Erythroblast (primary cell): Measurements from ENCODE around the gene CDK14.

Source experiments
- GATA1 ChIP-seq: IDR thresholded peaks from 2 replicates; pipeline ENCODE4 v1.6.1; 2011; ENCODE audit warnings: low read depth, mild to moderate bottlenecking, control low read depth, low read length, moderate library complexity
- POLR2A ChIP-seq: IDR thresholded peaks from 2 replicates; pipeline ENCODE4 v1.6.1; 2011; ENCODE audit warnings: mild to moderate bottlenecking, low read length

DNA sequence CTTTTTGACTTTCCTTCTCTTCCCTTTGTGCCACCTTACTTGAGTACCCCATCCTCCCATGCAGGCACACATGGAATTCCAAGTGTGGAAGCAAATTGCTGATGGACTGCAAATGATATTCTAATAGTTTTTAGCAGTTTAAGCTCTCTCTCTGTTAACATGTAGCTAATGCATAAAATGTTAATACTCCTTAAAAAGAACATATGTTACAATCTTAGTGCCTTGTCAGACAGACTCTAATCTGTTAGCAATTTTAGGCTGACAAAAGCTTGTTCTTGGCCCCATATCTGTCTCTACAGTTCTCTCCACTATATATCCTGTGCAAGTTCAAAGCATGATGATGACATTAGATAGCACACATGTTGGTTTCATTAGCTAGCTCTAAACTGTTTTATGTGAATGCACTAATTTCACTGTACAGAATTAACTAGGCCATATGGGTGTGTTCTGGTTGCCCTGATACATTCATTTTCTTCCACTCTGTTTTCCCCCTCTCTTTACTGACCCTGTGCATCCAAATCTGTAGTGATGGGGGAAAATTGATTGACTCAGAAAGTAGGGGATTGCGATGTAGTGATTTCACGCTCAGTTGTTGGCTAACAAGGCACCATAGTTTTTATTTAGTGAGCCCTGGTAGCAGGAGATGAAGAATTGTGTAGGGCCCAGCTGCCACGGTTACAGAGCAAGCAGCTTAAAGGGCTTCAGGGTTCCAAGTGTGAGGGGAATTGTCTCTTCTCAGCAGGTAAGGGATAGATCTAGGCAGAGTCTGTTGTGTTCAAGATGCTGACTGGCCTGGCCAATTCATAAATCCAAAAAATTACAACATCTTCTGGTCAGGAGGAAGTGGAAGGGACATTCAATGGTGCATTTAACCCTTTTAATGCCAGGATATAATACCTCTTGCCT lies 553.5 kb downstream of the CDK14 start:
- TF ChIP-seq POLR2A (no peak), GATA1 (no peak)
